Measurements from ENCODE around the gene TTF2. TPM values are rescaled to one million over a fixed set of nuclear protein-coding genes. Genes with fewer than 3 reads are reported as not detected.

The TTF2 gene
- total RNA-seq, 3 donors from 2014 or later: 21.5 to 35.4 (median 30.2) TPM

DNA sequence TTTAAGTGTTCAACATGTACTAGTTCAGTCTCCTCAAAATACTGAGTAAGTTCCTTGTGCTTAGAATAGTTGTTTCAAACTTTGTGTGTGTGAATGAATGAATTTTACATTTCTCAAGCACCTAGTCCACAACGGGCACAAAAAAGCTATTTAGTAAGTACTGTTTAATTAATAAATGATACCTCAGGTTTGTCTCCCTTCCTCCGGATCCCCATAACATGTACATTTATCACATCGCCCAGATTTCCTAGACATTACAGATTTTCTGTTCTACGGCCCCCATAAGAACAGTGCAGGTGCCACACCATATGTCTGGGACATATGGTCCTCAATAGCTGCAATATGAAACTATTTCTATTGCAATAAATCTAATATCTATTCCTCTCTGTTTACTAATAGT, 1.3 kb upstream of the TTF2 start:
- H3K4me1 ChIP-seq (ENCODE audit: low read depth): peaks cover 5% of the 10 kb centered on the region
- no peak overlapping the region for H3K4me3 ChIP-seq
- no peak for DNase-seq
- no peaks in the 10 kb centered on the region for H3K9me3 ChIP-seq
- intact Hi-C loops (cut with DNase I, micrococcal nuclease): loop anchor here (5.0 to 10.0 kb wide), 3 partner anchors 142 to 322 kb away; partner anchors contain the start of gene PTGFRN (in 1 of the 2)
- no peaks in the 10 kb centered on the region for H3K36me3 ChIP-seq (ENCODE audit: low read depth)
- TF ChIP-seq, protein P1, sequence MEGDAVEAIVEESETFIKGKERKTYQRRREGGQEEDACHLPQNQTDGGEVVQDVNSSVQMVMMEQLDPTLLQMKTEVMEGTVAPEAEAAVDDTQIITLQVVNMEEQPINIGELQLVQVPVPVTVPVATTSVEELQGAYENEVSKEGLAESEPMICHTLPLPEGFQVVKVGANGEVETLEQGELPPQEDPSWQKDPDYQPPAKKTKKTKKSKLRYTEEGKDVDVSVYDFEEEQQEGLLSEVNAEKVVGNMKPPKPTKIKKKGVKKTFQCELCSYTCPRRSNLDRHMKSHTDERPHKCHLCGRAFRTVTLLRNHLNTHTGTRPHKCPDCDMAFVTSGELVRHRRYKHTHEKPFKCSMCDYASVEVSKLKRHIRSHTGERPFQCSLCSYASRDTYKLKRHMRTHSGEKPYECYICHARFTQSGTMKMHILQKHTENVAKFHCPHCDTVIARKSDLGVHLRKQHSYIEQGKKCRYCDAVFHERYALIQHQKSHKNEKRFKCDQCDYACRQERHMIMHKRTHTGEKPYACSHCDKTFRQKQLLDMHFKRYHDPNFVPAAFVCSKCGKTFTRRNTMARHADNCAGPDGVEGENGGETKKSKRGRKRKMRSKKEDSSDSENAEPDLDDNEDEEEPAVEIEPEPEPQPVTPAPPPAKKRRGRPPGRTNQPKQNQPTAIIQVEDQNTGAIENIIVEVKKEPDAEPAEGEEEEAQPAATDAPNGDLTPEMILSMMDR (IDR thresholded peaks at IDR 0.05): no peak
- no peak for ATAC-seq

DNA sequence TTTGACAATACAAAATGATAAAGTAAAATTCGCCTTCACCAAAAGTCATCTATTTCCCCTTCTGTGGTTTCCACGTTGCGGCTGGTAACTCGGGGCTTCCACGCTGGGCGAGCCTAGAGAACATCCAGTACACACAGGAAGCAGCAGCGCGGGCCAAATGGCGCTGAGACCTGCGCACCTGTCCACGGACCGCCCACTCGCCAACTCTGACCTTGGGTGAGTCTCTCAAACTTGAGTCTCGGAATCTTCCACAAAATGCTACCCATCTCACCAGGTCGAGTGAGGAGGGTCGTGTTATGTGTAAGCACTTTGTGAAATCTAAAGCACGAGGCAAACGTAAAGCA, 820 bp upstream of the TTF2 start:
- H3K4me1 ChIP-seq (ENCODE audit: low read depth): peaks cover 5% of the 10 kb centered on the region
- ATAC-seq: peak; percentile 76
- TF ChIP-seq, protein P1 (IDR thresholded peaks at IDR 0.05): no peak

DNA sequence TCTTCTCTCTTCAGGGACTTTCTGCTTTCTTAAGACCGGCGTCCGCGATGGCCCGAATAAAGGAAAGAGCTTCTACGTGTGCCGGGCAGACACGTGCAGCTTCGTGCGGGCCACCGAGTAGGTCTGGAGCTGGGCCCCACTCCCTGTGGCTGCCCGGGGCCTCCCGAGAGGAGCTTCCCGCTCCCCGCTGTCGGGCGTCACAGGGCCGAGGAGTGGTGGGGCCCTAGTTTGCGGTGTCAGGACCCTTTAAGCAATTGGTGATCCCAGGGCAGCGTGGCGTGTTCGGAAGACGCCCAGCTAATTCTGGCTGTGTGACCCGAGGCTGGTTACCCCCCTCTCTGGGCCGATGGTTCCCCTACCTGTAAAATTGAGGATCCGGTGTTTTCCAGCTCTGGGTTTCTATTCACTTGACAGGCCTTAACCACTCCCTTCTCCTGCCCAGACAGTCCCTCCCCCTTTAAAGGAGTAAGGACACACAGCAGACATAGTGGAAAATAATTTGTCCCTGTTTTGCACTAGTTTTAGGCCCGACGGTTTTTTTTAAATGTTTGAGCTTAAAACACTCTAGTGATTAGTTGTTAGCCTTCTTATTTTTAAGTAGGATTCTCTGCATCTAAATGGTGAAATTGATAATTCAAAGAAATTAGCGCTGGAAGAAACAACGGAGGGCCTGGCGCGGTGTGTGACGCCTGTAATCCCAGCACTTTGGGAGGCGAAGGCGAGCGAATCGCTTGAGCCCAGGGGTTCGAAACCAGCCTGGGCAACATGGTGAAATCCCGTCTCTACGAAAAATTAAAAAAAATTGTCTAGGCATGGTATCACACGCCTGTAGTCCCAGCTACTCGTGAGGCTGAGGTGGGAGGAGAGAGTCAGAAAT, 553 bp downstream of the TTF2 start:
- Histone ChIP-seq H3K36me3 (ENCODE audit: low read depth) (no peaks in the 10 kb centered on the region), H3K9me3 (no peaks in the 10 kb centered on the region), H3K4me1 (ENCODE audit: low read depth) (peaks cover 5% of the 10 kb centered on the region), H3K4me3 (peak overlapping the region; percentile 60)
- TF ChIP-seq, protein P1 (IDR thresholded peaks at IDR 0.05): no peak
- intact Hi-C loops (cut with DNase I, micrococcal nuclease): loop anchor here in 1 of 2 donors (10.0 kb wide), 2 partner anchors 224 to 486 kb away; partner anchors contain the start of gene CD58
- DNase-seq (peak in 2 of 3 donors; percentile 43 to 49), ATAC-seq (peak; percentile 63)

More for the DNA sequence above, 820 bp upstream of the TTF2 start:
- no peaks in the 10 kb centered on the region for H3K9me3 ChIP-seq
- intact Hi-C loops (cut with DNase I, micrococcal nuclease): loop anchor here (5.0 to 10.0 kb wide), 3 partner anchors 142 to 322 kb away; partner anchors contain the start of gene PTGFRN (in 1 of the 2)
- peak overlapping the region; percentile 60 for H3K4me3 ChIP-seq
- peak; percentile 84 to 89 (median 86) for DNase-seq
- no peaks in the 10 kb centered on the region for H3K36me3 ChIP-seq (ENCODE audit: low read depth)

DNA sequence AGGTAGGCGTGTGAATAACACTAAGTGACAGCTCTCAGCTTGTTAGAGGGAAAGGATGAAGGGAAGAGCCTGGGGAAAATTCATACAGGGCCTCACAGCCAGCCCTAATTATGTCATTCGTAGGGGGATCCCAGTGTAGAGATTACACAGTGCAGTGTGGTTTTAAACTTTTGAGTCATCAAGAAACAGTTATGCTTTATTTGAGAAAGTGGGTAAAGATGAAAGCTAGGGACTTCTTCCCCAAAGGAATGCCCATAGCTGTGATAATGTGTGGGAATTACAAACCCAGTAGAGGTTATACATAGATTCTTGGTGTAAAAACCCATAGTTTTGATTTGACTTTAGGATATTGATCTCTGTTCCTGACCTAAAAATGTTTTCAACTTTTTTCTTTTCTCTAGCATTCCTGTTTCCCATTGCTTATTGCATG, 1.9 kb downstream of the TTF2 start:
- peaks cover 5% of the 10 kb centered on the region for H3K4me1 ChIP-seq (ENCODE audit: low read depth)
- ATAC-seq (no peak), DNase-seq (no peak)
- H3K36me3 ChIP-seq (ENCODE audit: low read depth): no peaks in the 10 kb centered on the region
- TF ChIP-seq, protein P1 (IDR thresholded peaks at IDR 0.05): no peak
- intact Hi-C loops (cut with DNase I, micrococcal nuclease): loop anchor here in 1 of 2 donors (10.0 kb wide), 2 partner anchors 223 to 487 kb away; partner anchors contain the start of gene CD58
- no peak overlapping the region for H3K4me3 ChIP-seq
- H3K9me3 ChIP-seq: no peaks in the 10 kb centered on the region

DNA sequence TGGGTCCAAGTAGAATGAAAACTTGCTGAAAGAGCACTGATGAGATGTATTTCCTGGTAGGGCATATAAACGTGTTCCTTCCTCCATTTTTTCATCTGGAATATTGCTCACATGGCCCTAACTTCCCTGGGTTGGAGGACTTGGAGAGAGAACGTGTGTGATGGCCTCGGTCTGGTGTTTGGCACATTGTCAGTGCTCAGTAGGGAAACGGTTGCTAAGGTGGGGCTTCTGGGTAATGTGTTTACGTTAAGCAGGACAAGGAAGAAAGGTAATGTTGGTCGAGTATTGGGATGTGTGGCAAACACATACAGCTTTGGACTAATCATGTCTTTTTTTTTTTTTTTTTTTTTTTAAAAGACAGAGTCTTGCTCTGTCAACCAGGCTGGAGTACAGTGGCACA, 6.2 kb downstream of the TTF2 start:
- Histone ChIP-seq H3K4me3 (no peak overlapping the region), H3K4me1 (ENCODE audit: low read depth) (no peaks in the 10 kb centered on the region), H3K9me3 (no peaks in the 10 kb centered on the region), H3K36me3 (ENCODE audit: low read depth) (no peaks in the 10 kb centered on the region)
- intact Hi-C loops (cut with DNase I, micrococcal nuclease): loop anchor here (5.0 to 10.0 kb wide), 4 partner anchors 61 to 492 kb away; partner anchors contain the start of gene CD58 (in 1 of the 2)
- DNase-seq (peak in 2 of 3 donors; percentile 42 to 59), ATAC-seq (peak; percentile 82)
- TF ChIP-seq, protein P1 (IDR thresholded peaks at IDR 0.05): no peak

Measured in mucosa of descending colon (tissue), 3 donors.